Stimulated activated CD8-positive, alpha-beta memory T cell treated with anti-CD3 and anti-CD28 coated beads, Interleukin-15, amount 100 ng/mL, for 4 hours (primary cell): ENCODE data around the gene SYNCRIP.
A peak's percentile ranks its signal among the peaks of the same experiment; 100 is the strongest.
"Not testable (repeated sequence)": the region's sequence is repeated elsewhere in the genome, so short reads cannot be mapped to it uniquely, and the experiment has no call there.

Experiments
- DNase-seq, 2 donors: peaks; one replicate each; pipeline ENCODE4 v3.0.0-alpha.2; 2020; ENCODE audit warnings: low read depth in 2 of 2

SYNCRIP gene

GRCh38 chr6:85642774-85643536 lies at the start of gene SYNCRIP:
TSS of gene SYNCRIP (minus strand) at chr6:85642886. CDS start at chr6:85641439, 1,447 bp downstream.
- peak; percentile 97 to 98 for DNase-seq

GRCh38 chr6:85691478-85691877 lies 48.8 kb upstream of the SYNCRIP start:
- DNase-seq, result no peak

DNA sequence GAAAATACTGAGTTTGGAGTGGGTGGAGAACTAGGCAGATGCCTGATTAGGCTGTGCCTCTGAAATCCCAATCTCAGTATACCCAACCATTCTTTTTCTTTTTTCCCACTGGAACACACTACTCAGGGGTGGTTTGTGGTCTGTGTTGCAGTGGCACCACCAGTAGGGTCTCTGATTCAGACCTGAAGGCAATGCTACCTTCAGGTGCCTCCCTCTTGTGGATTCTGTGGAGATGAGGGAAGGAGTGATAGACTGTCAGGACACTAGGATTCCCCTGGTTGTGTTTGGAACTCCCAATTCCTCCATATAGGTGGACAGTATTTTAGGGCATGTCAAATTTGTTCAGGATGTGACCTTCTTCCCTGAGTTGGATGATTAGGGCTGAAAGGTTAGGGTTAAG lies 47.4 kb upstream of the SYNCRIP start:
- no peak for DNase-seq

- DNase-seq, result no peak
These were observed 43.0 kb upstream of the SYNCRIP start for GRCh38 chr6:85685713-85686112.

DNA sequence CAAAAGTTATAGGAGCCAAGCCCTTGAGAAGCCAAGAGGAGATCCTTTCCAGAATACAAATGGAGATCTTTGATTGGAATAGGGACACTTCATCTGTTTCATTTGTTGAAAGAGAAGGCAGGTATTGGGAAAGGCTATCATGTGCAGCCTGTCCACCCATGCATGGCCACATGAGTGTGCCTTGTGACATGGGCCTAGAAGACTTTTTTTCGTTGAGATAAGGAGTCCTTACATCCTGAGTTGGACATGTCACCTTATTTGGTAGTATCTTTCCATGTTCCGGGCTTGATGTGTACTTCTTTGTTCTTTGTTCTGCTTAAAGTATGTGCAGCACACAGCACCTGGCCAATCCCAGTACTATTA lies 42.1 kb upstream of the SYNCRIP start:
- no peak for DNase-seq

DNA sequence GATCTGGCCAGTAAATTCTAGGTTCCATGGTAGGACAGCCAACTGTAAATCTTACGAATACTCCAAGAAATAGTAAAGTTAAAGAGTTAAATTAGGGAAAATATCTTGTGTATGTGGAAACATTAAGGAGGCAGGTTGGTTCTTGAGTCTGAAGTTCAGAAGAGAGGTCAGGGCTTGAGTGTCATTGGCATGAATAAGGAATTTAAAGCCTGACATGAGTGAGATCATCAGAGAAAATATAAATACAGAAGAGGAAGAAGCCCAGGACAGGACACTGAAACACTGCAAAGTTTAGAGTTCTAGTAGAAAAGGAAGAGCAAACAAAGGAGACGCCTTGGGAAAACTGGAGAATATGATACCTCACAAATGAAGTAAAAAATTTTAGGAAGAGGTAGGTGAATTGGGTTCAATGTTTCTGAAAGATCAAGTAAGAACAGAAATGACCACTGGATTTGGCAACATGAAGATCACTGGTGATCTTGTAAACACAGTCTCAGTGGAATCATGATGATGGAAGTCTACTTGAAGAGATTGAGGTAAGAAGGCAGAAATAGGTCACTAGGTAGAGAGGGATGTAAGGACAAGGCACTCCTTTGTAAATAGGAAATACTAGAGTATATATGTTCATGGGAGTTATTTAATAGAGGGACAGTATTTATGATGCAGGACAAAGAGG lies 41.6 kb upstream of the SYNCRIP start:
- DNase-seq, result no peak

DNA sequence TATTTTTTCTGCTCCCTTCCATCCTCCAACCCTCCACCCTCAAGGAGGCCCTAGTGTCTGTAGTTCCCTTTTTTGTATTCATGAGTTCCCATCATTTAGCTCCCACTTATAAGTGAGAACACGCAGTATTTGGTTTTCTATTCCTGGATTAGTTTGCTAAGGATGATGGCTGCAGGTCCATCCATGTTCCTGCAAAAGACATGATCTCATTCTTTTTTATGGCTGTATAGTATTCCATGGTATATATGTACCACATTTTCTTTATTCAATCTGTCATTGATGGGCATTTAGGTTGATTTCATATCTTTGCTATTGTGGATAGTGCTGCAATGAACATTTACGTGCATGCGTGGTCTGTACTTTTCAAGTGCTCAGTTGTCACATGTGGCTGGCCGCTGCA lies 39.2 kb upstream of the SYNCRIP start:
- DNase-seq, result not testable (repeated sequence)

DNA sequence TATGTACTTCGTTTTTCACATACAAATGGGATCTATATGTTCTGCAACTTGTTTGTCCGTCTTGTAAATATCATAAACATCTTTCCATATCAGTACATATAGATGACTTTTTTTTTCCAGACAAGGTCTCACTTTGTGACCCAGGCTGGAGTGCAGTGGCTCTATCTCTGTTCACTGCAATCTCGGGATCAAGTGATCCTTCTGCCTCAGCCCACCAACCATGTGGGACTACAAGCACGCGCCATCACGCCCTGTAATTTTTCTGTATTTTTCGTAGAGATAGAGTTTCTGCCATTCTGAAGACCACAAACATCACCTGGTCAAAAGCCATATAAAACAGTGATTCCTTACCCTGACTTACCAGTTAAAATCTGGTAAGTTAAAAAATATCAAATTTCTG lies 37.7 kb upstream of the SYNCRIP start:
- DNase-seq, result no peak

- DNase-seq, result no peak
These were observed 36.9 kb upstream of the SYNCRIP start for GRCh38 chr6:85679445-85680123.

GRCh38 chr6:85678602-85679444 lies 36.1 kb upstream of the SYNCRIP start:
- DNase-seq, result peak; percentile 94

GRCh38 chr6:85678026-85678601 lies 35.4 kb upstream of the SYNCRIP start:
- peak in 1 of 2 donors; percentile 11 for DNase-seq

DNA sequence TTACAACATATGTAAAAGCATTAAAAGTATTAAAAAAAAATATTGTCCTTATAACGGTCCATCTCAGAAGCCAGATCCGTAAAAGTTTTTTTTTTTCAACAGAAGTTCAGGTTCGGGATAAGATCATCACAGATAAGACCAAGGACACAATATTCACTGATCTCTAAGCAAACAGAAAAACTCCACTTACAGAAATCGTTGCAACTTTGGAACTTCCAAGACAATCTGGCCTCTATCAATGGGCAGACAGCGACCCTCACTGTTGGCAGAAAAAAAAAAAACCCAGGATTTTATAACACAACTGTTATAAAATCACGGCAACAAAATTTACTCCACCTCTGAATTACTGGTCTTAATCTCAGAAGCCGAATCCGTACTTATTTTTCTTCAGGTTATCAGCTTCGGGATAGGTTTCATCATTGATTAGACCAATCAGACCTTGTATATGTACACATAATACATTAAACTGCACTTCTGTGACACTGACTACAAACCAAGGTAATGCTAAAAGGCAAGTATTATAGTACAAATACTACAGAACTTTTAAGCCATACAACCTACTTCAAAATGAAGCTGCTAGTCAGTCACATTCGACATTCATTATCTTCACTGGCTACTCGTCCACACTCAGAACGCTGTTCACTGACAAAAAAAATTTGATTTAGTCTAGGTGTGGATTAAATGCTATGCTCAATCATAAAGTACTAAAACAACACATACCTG lies 34.7 kb upstream of the SYNCRIP start:
- no peak for DNase-seq

DNA sequence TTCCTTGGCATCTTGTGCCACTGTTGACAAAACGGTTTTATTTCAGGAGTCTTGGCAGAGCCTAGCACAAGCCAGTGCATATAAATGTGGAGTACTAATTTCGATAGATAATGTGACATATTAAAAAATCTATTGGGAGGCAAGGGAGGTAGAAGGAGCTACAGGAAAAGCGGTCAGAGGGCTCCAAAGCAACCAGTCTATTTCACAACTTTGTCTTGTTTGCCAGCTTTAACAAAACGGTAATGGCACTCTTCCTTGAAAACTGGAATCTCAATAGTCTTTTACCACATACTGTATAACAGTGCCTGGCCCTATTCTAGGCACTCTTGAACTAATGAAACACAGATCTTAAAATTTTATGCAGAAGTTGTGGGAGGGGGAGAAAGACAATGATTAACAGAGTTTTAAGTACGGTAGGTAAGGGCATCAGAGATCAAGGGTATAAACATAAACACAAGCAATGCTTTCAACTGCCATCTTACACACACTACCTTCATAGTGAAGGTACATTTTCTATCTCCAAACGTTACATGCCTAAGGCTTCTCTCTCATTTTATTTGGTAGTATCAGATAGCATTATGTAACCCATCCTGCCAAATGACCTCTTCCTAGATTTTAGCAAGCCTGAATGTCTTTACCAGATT lies 33.5 kb upstream of the SYNCRIP start:
- no peak for DNase-seq

DNA sequence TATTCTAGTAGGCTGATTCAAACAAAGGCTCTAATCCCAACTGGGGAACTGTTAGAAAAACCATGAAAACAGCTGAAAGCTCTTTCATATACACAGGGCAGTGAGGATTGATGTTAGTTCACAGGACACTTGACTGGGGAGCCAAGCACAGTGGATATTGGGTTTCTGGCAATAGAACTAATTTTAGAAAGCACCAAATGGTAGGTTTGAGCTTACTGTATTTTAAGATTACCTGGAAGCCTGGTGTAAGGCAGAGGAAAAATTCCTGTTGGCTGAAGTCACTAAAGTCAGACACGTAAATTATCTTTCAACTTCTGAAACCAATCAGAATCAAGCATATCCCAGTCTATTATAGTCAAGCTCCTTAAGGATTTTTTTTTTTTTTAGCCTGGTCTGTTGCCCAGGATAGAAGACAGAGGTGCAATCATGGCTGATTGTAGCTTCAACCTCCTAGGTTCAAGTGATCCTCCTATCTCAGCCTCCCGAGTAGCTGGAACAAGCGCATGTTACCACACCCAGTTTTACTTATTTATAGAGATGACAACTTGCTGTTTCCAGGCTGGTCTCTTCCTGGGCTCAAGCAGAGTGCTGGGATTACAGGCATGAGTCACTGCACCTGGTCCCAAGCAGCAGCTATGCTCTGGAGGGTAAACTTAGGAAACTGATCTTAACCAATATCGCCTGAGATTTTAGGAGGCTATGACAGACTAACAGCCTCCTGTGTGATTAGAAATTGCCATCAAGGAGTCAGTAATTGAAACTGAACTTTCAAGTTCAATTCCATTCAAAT lies 32.5 kb upstream of the SYNCRIP start:
- DNase-seq, result no peak

DNA sequence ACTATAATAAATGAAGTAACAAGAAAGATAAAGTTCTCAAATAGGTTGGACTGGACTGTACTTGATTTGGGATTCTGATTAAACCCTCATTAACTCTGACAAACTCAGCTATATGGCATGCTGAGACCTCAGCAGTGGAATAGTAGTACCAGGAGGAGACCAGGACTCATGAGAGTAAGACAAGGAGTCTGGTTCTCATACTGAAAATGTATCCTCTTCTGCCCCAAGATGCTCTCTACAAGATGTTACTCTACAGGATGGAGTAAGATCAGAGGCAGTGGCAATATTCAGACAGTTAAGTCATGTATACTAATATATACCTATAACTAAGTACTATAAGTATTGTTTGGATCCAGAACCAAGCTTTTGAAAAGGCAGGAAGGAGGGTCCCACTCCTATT lies 31.9 kb upstream of the SYNCRIP start:
- no peak for DNase-seq

GRCh38 chr6:85673198-85674139 lies 30.8 kb upstream of the SYNCRIP start:
- DNase-seq, result no peak

DNA sequence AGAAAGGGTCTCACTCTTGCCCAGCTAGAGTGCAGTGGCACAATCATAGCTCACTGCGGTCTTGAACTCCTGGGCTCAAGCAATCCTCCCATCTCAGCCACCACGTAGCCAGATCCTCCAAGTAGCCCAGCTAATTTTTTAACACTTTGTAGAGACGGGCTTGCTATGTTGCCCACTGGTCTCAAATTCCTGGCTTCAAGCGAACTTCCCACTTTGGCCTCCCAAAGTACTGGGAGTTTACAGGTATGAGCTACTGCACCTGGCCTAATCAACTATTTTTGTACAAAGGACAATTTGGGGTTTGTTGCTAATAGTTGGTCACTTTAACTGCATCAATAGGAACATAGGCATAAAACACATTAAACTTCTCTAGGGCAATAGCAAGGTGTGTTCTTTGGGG lies 29.9 kb upstream of the SYNCRIP start:
- no peak for DNase-seq

GRCh38 chr6:85672050-85672449 lies 29.4 kb upstream of the SYNCRIP start:
- DNase-seq, result no peak
